ENCODE measurements around the gene UBE3C.
"Not testable (repeated sequence)": the region's sequence is repeated elsewhere in the genome, so short reads cannot be mapped to it uniquely, and the experiment has no call there.

Gene UBE3C

DNA sequence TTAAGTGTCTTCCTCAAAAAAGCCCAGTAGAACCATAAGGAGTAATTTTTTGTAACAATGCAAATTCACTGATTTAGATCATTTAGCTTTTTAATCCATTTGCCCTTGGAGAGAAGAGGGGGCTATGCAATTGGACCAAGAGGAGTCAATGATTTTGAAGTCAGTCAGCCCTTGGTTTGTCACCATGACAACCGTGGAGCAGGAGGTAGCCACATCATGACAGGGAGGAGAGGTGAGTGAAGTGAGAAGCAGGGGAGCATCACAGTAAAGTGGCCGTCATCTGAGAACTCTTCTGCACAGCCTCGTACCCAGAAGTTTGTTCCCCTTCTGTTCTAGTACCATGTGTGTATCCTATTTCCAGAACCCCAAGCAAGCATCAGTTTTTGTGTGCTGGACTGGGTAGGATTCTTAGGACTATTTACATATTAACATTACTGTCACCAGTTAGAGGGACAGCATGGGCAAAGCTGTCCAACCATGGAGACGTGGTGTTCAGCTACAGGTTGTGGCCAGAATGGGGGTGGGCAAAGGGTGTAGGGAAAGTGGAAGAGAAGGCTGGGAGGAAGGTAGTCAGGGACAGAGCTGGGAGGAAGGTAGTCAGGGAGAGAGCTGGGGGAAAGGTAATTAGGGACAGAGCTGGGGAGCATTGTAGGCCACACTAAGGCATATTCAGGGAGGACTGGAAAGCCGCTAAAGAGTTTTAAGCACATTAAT is 13.1 kb downstream of the UBE3C start:
- ChIA-PET CTCF (interaction anchor here (1.1 to 1.8 kb wide), 2 partner anchors 10 to 179 kb away, joined by 3 to 4 read pairs; no protein-coding TSS in a partner anchor), POLR2A (no interaction called here)
- DNase-seq (ENCODE audit: low read depth, low spot score) = no peak
- no peak for TF ChIP-seq CTCF (IDR thresholded peaks at IDR 0.05; ENCODE audit: insufficient read depth, low read length, missing control alignments)
- no peak overlapping the region for H3K4me3 ChIP-seq (ENCODE audit: low read depth, low read length)

DNA sequence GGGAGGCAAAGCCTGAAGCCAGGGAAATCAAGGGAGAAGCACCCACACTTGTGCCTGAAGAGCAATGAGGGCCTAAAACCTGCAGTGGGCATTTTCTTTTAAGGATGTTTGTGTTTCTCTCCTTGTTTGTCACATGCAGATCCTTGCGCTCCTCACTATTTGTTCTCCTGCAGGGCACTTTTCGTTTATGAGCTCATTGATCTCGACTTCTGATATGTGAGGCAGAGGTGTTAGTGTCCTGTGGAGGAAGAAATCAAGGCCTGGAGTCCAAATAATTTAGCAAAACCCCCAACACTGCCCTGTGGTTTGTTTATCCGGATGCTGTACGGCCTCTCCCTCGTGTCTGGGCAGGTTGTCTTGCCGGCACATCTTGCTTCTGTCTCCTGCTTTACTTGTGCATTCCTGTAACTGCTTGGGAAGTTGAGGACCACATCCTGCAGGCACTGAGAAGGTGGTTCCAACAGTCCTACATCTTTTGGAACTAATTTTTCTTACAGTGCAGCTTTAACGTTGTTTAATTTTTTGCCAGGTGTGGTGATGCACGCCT is 13.7 kb downstream of the UBE3C start:
- DNase-seq (ENCODE audit: low read depth, low spot score) = no peak
- ChIA-PET POLR2A (no interaction called here), CTCF (interaction anchor here (1.8 kb wide), 1 partner anchor 11 kb away, joined by 4 read pairs; no protein-coding TSS in a partner anchor)
- TF ChIP-seq CTCF (IDR thresholded peaks at IDR 0.05; ENCODE audit: insufficient read depth, low read length, missing control alignments) = no peak
- no peak overlapping the region for H3K4me3 ChIP-seq (ENCODE audit: low read depth, low read length)

GRCh38 chr7:157153260-157153659 is 14.5 kb downstream of the UBE3C start:
- CTCF ChIA-PET = no interaction called here
- TF ChIP-seq CTCF (IDR thresholded peaks at IDR 0.05; ENCODE audit: insufficient read depth, low read length, missing control alignments) = no peak

DNA sequence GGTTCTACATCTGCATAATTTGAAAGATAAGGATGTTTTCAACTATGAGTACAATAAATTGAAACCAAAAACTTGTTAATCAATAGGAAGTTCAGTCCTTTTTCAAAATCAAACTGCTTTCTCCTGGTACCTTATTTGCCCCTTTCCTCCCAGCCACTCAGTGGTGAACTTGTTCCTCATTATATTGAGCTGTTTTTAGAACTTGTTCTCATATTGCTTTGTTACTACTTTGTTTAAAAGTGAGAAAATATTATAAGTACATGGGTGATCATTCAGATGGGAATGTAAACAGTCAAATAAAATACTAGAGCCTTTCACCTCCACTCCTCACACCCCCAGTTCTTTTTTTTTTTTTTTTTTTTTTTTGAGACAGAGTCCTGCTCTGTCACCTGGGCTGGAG is 17.2 kb downstream of the UBE3C start:
- DNase-seq (ENCODE audit: low read depth, low spot score) = no peak
- ChIA-PET POLR2A (no interaction called here), CTCF (no interaction called here)
- TF ChIP-seq CTCF (IDR thresholded peaks at IDR 0.05; ENCODE audit: insufficient read depth, low read length, missing control alignments) = no peak
- no peak overlapping the region for H3K4me3 ChIP-seq (ENCODE audit: low read depth, low read length)

More at GRCh38 chr7:157153260-157153659, 14.5 kb downstream of the UBE3C start:
- no peak for DNase-seq (ENCODE audit: low read depth, low spot score)
- no peak overlapping the region for H3K4me3 ChIP-seq (ENCODE audit: low read depth, low read length)
- POLR2A ChIA-PET = no interaction called here

DNA sequence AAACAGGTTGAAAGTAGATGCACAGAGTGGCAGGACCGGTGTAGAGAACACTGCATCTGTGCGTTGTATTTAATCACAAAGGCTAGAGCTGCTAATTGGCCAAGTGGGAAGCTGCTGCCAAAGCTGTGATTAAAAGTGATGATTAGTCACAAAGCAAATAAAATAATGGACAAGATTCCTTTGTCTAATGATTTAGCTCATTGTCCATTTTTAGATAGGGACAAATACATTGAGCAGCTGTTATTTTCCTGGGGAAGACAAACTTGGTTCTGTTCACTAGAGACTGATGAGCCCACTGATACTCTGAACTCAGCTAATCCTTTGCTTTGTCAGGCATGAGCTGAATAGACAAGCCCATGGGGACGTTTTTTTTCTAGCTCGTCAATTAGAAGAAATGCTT is 19.7 kb downstream of the UBE3C start:
- CTCF ChIA-PET = no interaction called here
- no peak for DNase-seq (ENCODE audit: low read depth, low spot score)

GRCh38 chr7:157159537-157159936 is 20.8 kb downstream of the UBE3C start:
- H3K4me3 ChIP-seq (ENCODE audit: low read depth, low read length); POLR2A ChIA-PET; CTCF ChIA-PET; DNase-seq (ENCODE audit: low read depth, low spot score): not testable (repeated sequence)

More for the DNA sequence above, 19.7 kb downstream of the UBE3C start:
- no peak for TF ChIP-seq CTCF (IDR thresholded peaks at IDR 0.05; ENCODE audit: insufficient read depth, low read length, missing control alignments)
- H3K4me3 ChIP-seq (ENCODE audit: low read depth, low read length) = no peak overlapping the region
- POLR2A ChIA-PET = no interaction called here

DNA sequence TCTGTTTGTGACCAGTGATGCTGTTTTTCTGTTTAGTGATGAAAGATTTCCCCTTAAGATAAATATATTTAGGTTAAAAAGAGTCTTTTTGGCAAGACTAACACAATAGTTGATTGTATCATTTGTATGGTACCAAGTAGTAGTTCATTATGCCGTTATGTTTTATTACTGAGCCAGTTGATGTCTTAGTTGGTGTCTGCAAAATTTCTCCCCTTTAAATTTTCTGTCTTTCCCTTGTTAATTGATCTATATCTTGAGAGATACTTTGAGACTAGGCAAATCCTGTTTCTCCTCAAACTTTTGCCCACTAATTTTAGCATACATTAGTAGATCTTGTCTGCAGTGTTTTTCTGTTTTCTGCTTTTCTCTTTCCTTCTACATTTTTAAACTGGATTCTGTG is 21.7 kb downstream of the UBE3C start:
- CTCF ChIA-PET = no interaction called here
- TF ChIP-seq CTCF (IDR thresholded peaks at IDR 0.05; ENCODE audit: insufficient read depth, low read length, missing control alignments) = no peak
- no peak for DNase-seq (ENCODE audit: low read depth, low spot score)
- no peak overlapping the region for H3K4me3 ChIP-seq (ENCODE audit: low read depth, low read length)
- POLR2A ChIA-PET = no interaction called here
